Measurements from ENCODE around the gene PTPRU.
A peak's percentile ranks its signal among the peaks of the same experiment; 100 is the strongest.
"Not testable (repeated sequence)": the region's sequence is repeated elsewhere in the genome, so short reads cannot be mapped to it uniquely, and the experiment has no call there.

The PTPRU gene

GRCh38 chr1:29222260-29222659, 14.1 kb upstream of the PTPRU start:
- DNase-seq (ENCODE audit: low spot score), result not testable (repeated sequence)

DNA sequence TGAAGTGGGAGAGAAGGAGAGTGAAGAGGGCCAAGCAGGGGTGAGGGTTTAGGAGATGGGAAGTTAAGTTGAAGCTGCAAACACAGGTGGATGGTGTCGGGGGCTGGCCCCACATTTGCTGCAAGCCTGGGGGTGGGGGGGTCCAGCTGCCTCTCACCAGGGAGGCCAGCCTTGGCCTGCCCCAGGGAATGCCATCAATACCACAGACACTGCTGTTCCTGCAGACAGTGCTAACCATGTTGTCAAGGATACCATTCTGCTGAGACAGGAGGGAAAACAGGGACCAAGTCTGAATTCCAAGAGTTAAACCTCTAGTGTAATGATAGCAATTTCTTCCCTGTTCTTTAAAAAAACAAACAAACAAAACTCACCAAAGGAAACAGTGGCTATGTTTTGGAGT, 13.6 kb upstream of the PTPRU start:
- no peak for DNase-seq (ENCODE audit: low spot score)

- DNase-seq (ENCODE audit: low spot score), result no peak
Observed at GRCh38 chr1:29223521-29223920, 12.8 kb upstream of the PTPRU start.

DNA sequence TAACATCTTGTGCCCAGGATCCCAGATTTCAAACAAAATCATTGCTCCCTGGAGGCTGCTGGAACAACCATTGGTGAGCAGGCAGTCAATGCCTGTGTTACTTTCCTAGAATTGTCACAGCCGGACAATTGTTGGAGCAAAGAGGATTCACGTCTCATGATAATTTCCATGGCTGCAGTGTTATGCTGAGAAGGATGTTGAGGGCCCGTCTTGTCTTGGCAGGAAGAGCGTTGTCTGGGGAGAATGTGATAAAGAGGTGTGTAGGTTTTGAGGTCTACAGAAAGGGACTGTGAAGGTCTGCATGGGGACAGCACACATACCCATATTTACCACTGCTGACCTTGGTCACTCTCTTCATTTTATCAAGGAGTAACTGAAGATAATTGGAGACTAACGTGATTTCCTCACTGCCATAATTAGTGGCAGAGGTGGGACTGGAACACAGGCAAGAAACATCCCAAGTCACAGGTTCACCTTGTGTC, 11.9 kb upstream of the PTPRU start:
- DNase-seq (ENCODE audit: low spot score), result no peak

DNA sequence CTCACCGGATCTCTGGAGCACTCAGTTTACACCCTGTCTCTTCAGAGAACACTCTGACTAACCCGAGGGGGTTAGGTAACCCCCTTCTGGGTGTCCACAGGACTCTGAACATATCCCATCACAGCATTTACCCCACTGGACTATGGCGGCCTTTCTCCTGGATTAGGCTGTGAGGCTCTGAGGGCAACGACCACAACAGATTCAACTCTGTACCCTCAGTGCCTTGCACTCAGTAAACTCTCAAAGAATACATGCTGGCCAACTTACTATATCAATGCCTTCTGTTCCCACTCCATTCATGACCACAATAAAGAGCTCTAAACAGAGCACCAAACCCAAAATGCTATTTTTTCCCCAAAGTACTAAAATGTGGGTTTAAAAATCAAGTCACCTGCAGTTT, 11.0 kb upstream of the PTPRU start:
- DNase-seq (ENCODE audit: low spot score), result no peak

- no peak for DNase-seq (ENCODE audit: low spot score)
Observed at GRCh38 chr1:29227511-29227910, 8.8 kb upstream of the PTPRU start.

- DNase-seq (ENCODE audit: low spot score), result no peak
Observed at GRCh38 chr1:29230204-29230552, 6.1 kb upstream of the PTPRU start.

DNA sequence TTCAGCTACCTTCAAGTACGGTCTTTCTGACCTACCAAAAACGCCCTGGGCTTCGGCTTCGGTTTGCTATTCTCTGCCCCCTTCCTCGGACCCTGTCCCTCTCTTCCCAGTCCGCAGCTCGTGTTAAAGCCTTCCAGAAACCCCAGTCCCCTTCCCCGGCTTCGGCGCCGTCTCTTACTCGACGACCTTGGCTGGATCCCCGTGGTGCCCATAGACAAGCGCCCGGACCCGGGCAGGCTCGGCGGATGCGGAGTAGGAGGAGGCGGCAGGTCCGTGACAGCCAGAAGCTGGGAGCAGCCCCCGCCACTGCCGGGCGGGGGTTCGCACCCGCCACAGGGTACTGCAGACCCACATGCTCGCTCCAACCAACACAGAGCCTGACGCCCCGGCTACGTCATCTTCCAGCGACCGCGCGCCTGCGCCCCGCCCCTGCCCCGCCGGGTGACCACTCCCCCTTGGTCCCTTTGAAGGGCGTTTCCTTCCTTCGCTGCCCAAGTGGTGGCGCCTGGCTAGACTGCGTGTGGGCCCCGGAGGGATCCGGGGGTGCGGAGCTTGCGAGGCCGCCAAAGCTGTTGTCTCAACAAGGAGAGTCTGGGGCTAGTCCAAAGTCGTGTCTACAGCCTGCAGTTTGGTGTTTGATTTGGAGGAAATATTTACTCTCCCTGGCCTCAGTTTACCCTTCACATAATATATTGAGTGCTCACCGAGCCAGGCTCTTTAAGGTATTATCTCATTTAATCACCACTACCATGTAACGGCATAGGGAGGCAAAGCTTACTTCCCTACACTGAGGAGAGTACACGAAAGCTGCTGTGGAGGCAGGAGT, 5.6 kb upstream of the PTPRU start, which contains the start of gene MECR:
MECR (minus strand) TSS at position 382 of the 826 bp plus-strand sequence; CDS start at position 354, 28 bp downstream.
- peak; percentile 87 for DNase-seq (ENCODE audit: low spot score)

DNA sequence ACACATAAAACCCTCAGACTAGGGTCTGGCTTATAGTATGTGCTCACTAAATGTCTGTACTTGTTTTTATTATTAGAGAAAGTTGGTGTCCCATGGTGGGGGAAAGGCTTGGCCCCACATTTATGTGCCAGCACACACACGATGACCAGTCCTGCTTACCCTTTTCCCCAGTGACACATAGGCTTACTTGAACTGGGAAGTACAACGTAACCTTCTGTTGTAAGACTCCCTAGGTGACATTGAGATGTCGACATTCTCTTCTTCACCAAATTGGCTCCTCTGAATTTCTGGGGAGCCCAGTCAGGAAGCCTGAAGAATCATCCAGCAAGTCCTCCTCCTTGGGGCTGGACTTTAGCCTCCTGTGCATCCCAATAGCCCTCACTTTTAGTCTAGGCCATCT, 3.9 kb upstream of the PTPRU start:
- DNase-seq (ENCODE audit: low spot score), result no peak

GRCh38 chr1:29233693-29234092, 2.6 kb upstream of the PTPRU start:
- DNase-seq (ENCODE audit: low spot score), result no peak

- DNase-seq (ENCODE audit: low spot score), result no peak
Observed at GRCh38 chr1:29234471-29234870, 1.9 kb upstream of the PTPRU start.

GRCh38 chr1:29234881-29235280, 1.4 kb upstream of the PTPRU start:
- DNase-seq (ENCODE audit: low spot score), result not testable (repeated sequence)

DNA sequence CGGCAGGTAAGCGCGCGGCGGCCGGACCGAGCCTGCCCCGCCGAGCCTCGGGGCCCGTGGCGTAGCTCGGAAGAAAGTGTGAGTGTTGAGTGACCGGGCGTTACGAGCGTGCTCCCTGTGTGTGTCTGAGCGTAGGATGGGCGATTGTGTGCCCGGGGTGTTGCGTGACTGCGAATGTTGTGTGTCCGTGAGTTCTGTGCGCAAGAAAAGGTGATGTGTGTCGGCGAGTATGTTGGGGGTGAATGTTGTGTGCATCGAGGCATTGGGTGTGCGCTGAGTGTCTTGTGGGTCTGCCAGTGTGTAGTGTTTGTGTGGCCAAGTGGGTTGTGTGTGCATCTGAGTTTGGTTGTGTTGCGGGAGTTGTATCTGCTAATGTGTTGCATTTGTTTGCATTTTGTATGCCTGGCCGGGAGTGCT, 398 bp downstream of the PTPRU start:
- DNase-seq (ENCODE audit: low spot score), result no peak

DNA sequence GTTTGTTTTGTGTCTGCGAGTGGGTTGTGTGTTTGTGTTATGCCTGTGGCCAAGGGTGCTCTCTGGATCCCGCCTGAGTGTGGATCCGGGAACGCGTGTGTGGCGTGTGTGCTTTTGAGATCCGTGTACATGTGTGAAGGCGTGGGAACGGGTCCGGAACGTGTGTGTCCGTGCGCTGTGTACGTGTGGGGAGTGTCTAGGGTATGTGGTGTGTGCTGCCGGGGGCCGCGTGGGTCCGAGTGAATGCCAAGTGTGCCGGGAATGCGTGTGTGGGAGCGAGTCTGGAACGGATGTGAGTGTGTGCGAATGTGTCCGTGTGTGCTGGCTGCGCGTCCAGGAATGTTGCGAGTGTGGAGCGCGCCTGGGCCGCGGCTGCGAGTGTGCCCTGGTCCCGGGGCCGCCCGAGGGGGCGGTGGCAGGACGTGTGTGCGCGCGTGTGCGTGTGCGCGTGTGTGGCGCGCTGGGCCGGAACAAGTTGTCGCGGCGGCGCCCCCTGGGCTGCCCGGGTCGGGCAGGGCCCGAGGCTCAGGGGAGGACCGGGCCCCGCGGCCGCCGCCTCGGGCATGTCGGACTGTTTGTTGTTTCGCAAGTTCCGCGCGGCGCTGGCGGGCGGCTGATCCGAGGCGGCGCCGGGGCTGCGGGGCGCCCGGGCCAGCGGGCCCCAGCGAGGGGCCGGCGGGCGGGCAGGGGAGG, 953 bp downstream of the PTPRU start:
- no peak for DNase-seq (ENCODE audit: low spot score)

DNA sequence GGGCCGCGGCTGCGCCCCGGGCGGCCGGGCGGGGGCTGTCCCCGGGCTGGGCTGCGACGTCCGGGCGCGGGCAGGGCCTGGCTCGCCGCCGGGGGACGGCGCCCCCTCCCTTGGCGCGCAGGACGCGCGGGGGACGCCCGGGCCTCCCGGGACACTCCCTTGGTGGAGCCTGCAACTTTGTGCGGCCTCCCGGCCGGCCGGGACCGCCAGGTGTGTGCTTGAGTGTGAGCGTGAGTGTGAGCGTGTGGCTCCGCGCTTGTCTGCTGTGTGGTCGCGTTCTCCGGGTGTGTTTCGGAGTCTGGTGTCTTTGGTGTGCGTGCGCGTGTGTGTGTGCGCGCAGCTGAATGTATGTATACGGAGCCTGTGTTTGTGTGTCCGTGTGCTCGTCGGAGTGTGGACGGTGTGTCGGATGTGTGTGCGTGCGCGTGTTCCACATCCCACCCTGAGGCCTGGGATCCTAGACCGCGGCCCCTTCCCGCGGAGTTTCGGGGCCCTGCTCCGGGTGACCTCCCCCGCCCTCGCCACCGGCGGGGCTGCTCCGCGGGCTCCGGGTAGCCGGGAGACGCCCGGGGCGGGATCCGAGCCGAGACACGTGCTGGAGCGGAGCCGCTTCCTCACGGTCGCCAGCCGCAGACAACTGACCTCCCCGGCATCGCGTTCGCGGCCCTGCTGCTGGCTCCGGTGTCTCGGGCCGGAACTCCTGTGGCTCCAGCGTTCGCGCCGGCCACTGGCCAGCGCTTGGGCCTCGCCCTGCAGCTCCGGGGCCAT, 1.7 kb downstream of the PTPRU start:
- DNase-seq (ENCODE audit: low spot score), result no peak

DNA sequence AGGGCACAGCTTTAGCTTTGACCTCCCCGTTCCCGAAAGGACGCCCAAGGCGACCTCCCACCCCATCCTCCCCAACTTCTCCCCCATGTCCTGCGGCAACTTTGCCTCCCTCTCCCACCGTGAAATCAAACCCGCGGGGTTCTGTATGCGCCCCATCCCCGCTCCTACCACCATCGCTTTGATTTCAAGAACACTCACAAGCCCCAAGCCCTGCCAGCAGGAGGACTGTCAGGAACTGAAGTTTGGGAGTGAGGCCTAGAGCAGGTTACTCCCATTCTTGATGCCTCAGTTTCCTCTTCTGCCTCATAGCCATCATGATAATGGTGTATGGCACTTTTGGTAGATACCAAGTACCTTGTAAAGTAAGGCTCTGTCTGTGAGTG, 2.3 kb downstream of the PTPRU start:
- no peak for DNase-seq (ENCODE audit: low spot score)

- DNase-seq (ENCODE audit: low spot score), result no peak
Observed at GRCh38 chr1:29239142-29239541, 2.8 kb downstream of the PTPRU start.

GRCh38 chr1:29240400-29240837, 4.1 kb downstream of the PTPRU start:
- no peak for DNase-seq (ENCODE audit: low spot score)

- DNase-seq (ENCODE audit: low spot score), result no peak
Observed at GRCh38 chr1:29240986-29241385, 4.7 kb downstream of the PTPRU start.

- DNase-seq (ENCODE audit: low spot score), result no peak
Observed at GRCh38 chr1:29243023-29243870, 6.9 kb downstream of the PTPRU start.

DNA sequence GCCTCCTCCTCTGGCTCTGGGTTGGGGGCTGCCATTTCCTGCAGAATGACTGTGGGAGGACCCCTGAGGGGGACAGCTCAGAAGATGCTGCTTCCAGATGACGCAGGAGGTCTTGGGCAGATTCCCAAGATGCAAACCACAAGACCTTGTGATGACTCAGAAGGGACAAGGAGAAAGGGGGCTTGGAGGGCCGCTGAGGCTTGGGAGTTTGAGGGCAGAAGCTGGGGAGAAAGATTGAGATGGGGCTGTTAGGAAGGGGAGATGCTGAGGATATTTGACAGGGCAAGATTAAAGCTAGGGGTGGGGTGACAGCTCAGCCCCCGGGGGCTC, 7.5 kb downstream of the PTPRU start:
- DNase-seq (ENCODE audit: low spot score), result no peak

GRCh38 chr1:29245261-29245660, 8.9 kb downstream of the PTPRU start:
- DNase-seq (ENCODE audit: low spot score), result no peak

Measured in cerebellar cortex (tissue), 1 donor.